Measurements from ENCODE around the gene KYAT1.

KYAT1 gene

GRCh38 chr9:128911529-128912035 lies 29.8 kb upstream of the KYAT1 start:
- Histone ChIP-seq H3K9me3 (no peaks in the 10 kb centered on the region), H3K4me3 (ENCODE audit: low read depth, low read length) (no peak overlapping the region), H3K36me3 (peaks cover 47% of the 10 kb centered on the region), H3K27me3 (no peaks in the 10 kb centered on the region), H3K4me1 (no peaks in the 10 kb centered on the region)
- no peak for TF ChIP-seq CTCF (IDR thresholded peaks at IDR 0.05; ENCODE audit: low read depth, low read length)
- peak; percentile 34 for DNase-seq

GRCh38 chr9:128910906-128911305 lies 29.2 kb upstream of the KYAT1 start:
- H3K4me3 ChIP-seq (ENCODE audit: low read depth, low read length), result no peak overlapping the region
- H3K27me3 ChIP-seq, result no peaks in the 10 kb centered on the region
- peaks cover 40% of the 10 kb centered on the region for H3K36me3 ChIP-seq
- DNase-seq, result no peak
- no peaks in the 10 kb centered on the region for H3K9me3 ChIP-seq
- H3K4me1 ChIP-seq, result no peaks in the 10 kb centered on the region
- TF ChIP-seq CTCF (IDR thresholded peaks at IDR 0.05; ENCODE audit: low read depth, low read length), result no peak

GRCh38 chr9:128909859-128910258 lies 28.1 kb upstream of the KYAT1 start:
- H3K4me1 ChIP-seq, result no peaks in the 10 kb centered on the region
- H3K9me3 ChIP-seq, result no peaks in the 10 kb centered on the region
- no peaks in the 10 kb centered on the region for H3K27me3 ChIP-seq
- H3K36me3 ChIP-seq, result peaks cover 38% of the 10 kb centered on the region
- no peak for DNase-seq
- TF ChIP-seq CTCF (IDR thresholded peaks at IDR 0.05; ENCODE audit: low read depth, low read length), result no peak
- no peak overlapping the region for H3K4me3 ChIP-seq (ENCODE audit: low read depth, low read length)

- Histone ChIP-seq H3K4me1 (no peaks in the 10 kb centered on the region), H3K9me3 (no peaks in the 10 kb centered on the region), H3K4me3 (ENCODE audit: low read depth, low read length) (no peak overlapping the region), H3K36me3 (peaks cover 35% of the 10 kb centered on the region), H3K27me3 (no peaks in the 10 kb centered on the region)
- no peak for DNase-seq
- TF ChIP-seq CTCF (IDR thresholded peaks at IDR 0.05; ENCODE audit: low read depth, low read length), result no peak
These were observed 26.6 kb upstream of the KYAT1 start for GRCh38 chr9:128908372-128908771.

- Histone ChIP-seq H3K9me3 (no peaks in the 10 kb centered on the region), H3K36me3 (peaks cover 35% of the 10 kb centered on the region), H3K4me3 (ENCODE audit: low read depth, low read length) (no peak overlapping the region), H3K4me1 (no peaks in the 10 kb centered on the region), H3K27me3 (no peaks in the 10 kb centered on the region)
- no peak for TF ChIP-seq CTCF (IDR thresholded peaks at IDR 0.05; ENCODE audit: low read depth, low read length)
- DNase-seq, result no peak
These were observed 25.0 kb upstream of the KYAT1 start for GRCh38 chr9:128906741-128907140.

- peaks cover 35% of the 10 kb centered on the region for H3K36me3 ChIP-seq
- no peaks in the 10 kb centered on the region for H3K27me3 ChIP-seq
- no peak for DNase-seq
- no peak overlapping the region for H3K4me3 ChIP-seq (ENCODE audit: low read depth, low read length)
- no peaks in the 10 kb centered on the region for H3K4me1 ChIP-seq
- no peak for TF ChIP-seq CTCF (IDR thresholded peaks at IDR 0.05; ENCODE audit: low read depth, low read length)
- no peaks in the 10 kb centered on the region for H3K9me3 ChIP-seq
These were observed 24.2 kb upstream of the KYAT1 start for GRCh38 chr9:128905964-128906363.

Measured in BE2C (cell line).